Ishikawa (cell line): ENCODE results near the gene MACROH2A2.

ENCODE experiments used
- CEBPB ChIP-seq: IDR thresholded peaks from 2 replicates; pipeline ENCODE4 v1.6.1; 2012
- CREB1 ChIP-seq: IDR thresholded peaks from 2 replicates; pipeline ENCODE4 v1.6.1; 2012; ENCODE audit warnings: low read depth
- EGR1 ChIP-seq: IDR thresholded peaks from 2 replicates; pipeline ENCODE4 v1.6.1; 2012
- EP300 ChIP-seq: IDR thresholded peaks from 2 replicates; pipeline ENCODE4 v1.6.1; 2012; ENCODE audit warnings: borderline replicate concordance
- FOXM1 ChIP-seq: IDR thresholded peaks from 2 replicates; pipeline ENCODE4 v1.6.1; 2012; ENCODE audit warnings: low read depth, borderline replicate concordance
- MAX ChIP-seq: IDR thresholded peaks from 2 replicates; pipeline ENCODE4 v1.6.1; 2012
- NFIC ChIP-seq: IDR thresholded peaks from 2 replicates; pipeline ENCODE4 v1.6.1; 2012
- RAD21 ChIP-seq: IDR thresholded peaks from 2 replicates; pipeline ENCODE4 v1.6.1; 2012; ENCODE audit warnings: low read depth
- REST ChIP-seq: IDR thresholded peaks from 2 replicates; pipeline ENCODE4 v1.6.1; 2012; ENCODE audit warnings: low read depth, mild to moderate bottlenecking
- TAF1 ChIP-seq: IDR thresholded peaks from 2 replicates; pipeline ENCODE4 v1.6.1; 2012; ENCODE audit warnings: low read depth, mild to moderate bottlenecking
- TCF12 ChIP-seq: IDR thresholded peaks from 2 replicates; pipeline ENCODE4 v1.6.1; 2012; ENCODE audit warnings: low read depth
- TEAD4 ChIP-seq: IDR thresholded peaks from 2 replicates; pipeline ENCODE4 v1.6.1; 2012
- USF1 ChIP-seq: IDR thresholded peaks from 2 replicates; pipeline ENCODE4 v1.6.1; 2012
- YY1 ChIP-seq: IDR thresholded peaks from 2 replicates; pipeline ENCODE4 v1.6.1; 2012; ENCODE audit warnings: low read depth
- ZBTB7A ChIP-seq: IDR thresholded peaks from 2 replicates; pipeline ENCODE4 v1.6.1; 2012; ENCODE audit warnings: low read depth

The MACROH2A2 gene

GRCh38 chr10:70057306-70057705 is 4.7 kb downstream of the MACROH2A2 start:
- TF ChIP-seq NFIC (no peak), EGR1 (no peak), TEAD4 (no peak)

- TF ChIP-seq MAX (no peak), TCF12 (no peak), NFIC (no peak), CREB1 (no peak), TAF1 (no peak), EGR1 (no peak), TEAD4 (no peak), CEBPB (no peak), USF1 (no peak), ZBTB7A (no peak), YY1 (no peak), REST (no peak), EP300 (no peak)
Measured at GRCh38 chr10:70060389-70060788, 7.7 kb downstream of the MACROH2A2 start.

GRCh38 chr10:70063418-70064098 is 10.9 kb downstream of the MACROH2A2 start:
- TF ChIP-seq USF1 = no peak
- no peak for TF ChIP-seq EP300
- TF ChIP-seq YY1 = no peak
- no peak for TF ChIP-seq ZBTB7A
- no peak for TF ChIP-seq TAF1
- TF ChIP-seq REST = no peak

GRCh38 chr10:70064486-70064885 is 11.8 kb downstream of the MACROH2A2 start:
- TF ChIP-seq NFIC (no peak), TEAD4 (no peak), RAD21 (no peak), USF1 (no peak), FOXM1 (no peak), EP300 (no peak), MAX (no peak), YY1 (no peak), TAF1 (no peak)

GRCh38 chr10:70066190-70066589 is 13.5 kb downstream of the MACROH2A2 start:
- TF ChIP-seq FOXM1 = no peak
- no peak for TF ChIP-seq RAD21
- no peak for TF ChIP-seq CREB1
- no peak for TF ChIP-seq TCF12
- no peak for TF ChIP-seq NFIC
- no peak for TF ChIP-seq USF1
- TF ChIP-seq ZBTB7A = no peak
- TF ChIP-seq CEBPB = no peak
- TF ChIP-seq EGR1 = no peak
- no peak for TF ChIP-seq MAX
